HepG2 (cell line): ENCODE results near the gene TOE1. TPM values are rescaled to one million over a fixed set of nuclear protein-coding genes. Genes with fewer than 3 reads are reported as not detected.
A peak's percentile ranks its signal among the peaks of the same experiment; 100 is the strongest.

Source experiments
- ATF7-NPFF ChIP-seq: sonication (generic); formaldehyde crosslinking; IDR thresholded peaks from 2 replicates; pipeline ENCODE4 v1.8.1; 2023; ENCODE audit warnings: mild to moderate bottlenecking, low read depth, missing genetic modification reagents, moderate library complexity
- ETV6 ChIP-seq: sonication (generic); formaldehyde crosslinking; conservative IDR thresholded peaks from 2 replicates; pipeline ENCODE4 v1.4.0; 2020; ENCODE audit warnings: missing genetic modification reagents
- FIP1L1 ChIP-seq: fragments of 200-400 bp; formaldehyde crosslinking; IDR thresholded peaks from 2 replicates; pipeline ENCODE4 v1.6.1; 2018; ENCODE audit warnings: low read depth, mild to moderate bottlenecking, low read length, moderate library complexity, borderline replicate concordance; ENCODE audit not compliant: insufficient read depth
- MXI1 ChIP-seq: IDR thresholded peaks from 3 replicates; pipeline ENCODE4 v1.6.1; 2012; ENCODE audit warnings: low read depth, low read length, inconsistent platforms, borderline replicate concordance
- NFE2 ChIP-seq: sonication (generic); formaldehyde crosslinking; IDR thresholded peaks from 2 replicates; pipeline ENCODE4 v1.4.0; 2020; ENCODE audit warnings: missing genetic modification reagents
- NR2F2 ChIP-seq: IDR thresholded peaks from 2 replicates; pipeline ENCODE4 v1.6.1; 2012; ENCODE audit warnings: low read depth, inconsistent platforms, borderline replicate concordance
- NRL ChIP-seq: sonication (generic); formaldehyde crosslinking; IDR thresholded peaks from 2 replicates; pipeline ENCODE4 v1.5.0; 2020; ENCODE audit warnings: missing genetic modification reagents, mild to moderate bottlenecking, moderate library complexity, borderline replicate concordance
- PCBP1 ChIP-seq: fragments of 200-400 bp; formaldehyde crosslinking; IDR thresholded peaks from 2 replicates; pipeline ENCODE4 v1.6.1; 2017; ENCODE audit warnings: mild to moderate bottlenecking, low read depth, low read length, borderline replicate concordance
- PHF20 ChIP-seq: sonication (generic); formaldehyde crosslinking; IDR thresholded peaks from 2 replicates; pipeline ENCODE4 v1.5.0; 2020; ENCODE audit warnings: mild to moderate bottlenecking, missing genetic modification reagents
- PHF8 ChIP-seq: sonication (generic); formaldehyde crosslinking; IDR thresholded peaks from 2 replicates; pipeline ENCODE4 v1.5.0; 2020; ENCODE audit warnings: missing genetic modification reagents
- RARA ChIP-seq: IDR thresholded peaks from 2 replicates; pipeline ENCODE4 v1.6.1; 2016; ENCODE audit warnings: missing genetic modification reagents, missing compliant biosample characterization
- REL ChIP-seq: sonication (generic); formaldehyde crosslinking; conservative IDR thresholded peaks from 2 replicates; pipeline ENCODE4 v1.8.0; 2022; ENCODE audit warnings: mild to moderate bottlenecking, missing genetic modification reagents, moderate library complexity
- ZBTB7B ChIP-seq: sonication (generic); formaldehyde crosslinking; IDR thresholded peaks from 2 replicates; pipeline ENCODE4 v1.4.0; 2020; ENCODE audit warnings: missing genetic modification reagents
- ZNF275 ChIP-seq: sonication (generic); formaldehyde crosslinking; IDR thresholded peaks from 2 replicates; pipeline ENCODE4 v1.8.0; 2022; ENCODE audit warnings: missing genetic modification reagents, mild to moderate bottlenecking, inconsistent platforms, borderline replicate concordance
- ZNF557 ChIP-seq: sonication (generic); formaldehyde crosslinking; IDR thresholded peaks from 2 replicates; pipeline ENCODE4 v1.4.0; 2020; ENCODE audit warnings: missing genetic modification reagents
- polyA plus RNA-seq, 8 experiments: library from polyadenylated mRNA; depleted of rRNA in 3 of 8; stranded (reverse) in 7 of 8; unstranded in 1 of 8; fragments of >200 nt; fragmentation: Illumina TruSeq in 4 of 8; extraction: Trizol in 4 of 8; gene quantifications; 2 replicates each; pipeline versions ENCODE4 v1.2.1 to v1.2.3, GENCODE V29; 2011 to 2016; ENCODE audit warnings: low read depth in 4 of 8, missing spikeins in 1 of 8, mixed read lengths in 1 of 8; ENCODE audit not compliant: insufficient read depth in 1 of 8
- total RNA-seq, 5 experiments: library from RNA; depleted of rRNA; stranded (reverse); fragments of >200 nt; fragmentation: Illumina TruSeq; extraction: Trizol; gene quantifications; 2 replicates each; pipeline ENCODE4 v1.2.3, GENCODE V29; 2016; ENCODE audit warnings: low read depth in 1 of 5
- TF ChIP-seq, protein P1 (sequence below): sonication (generic); formaldehyde crosslinking; IDR thresholded peaks from 2 replicates; pipeline ENCODE4 v1.4.0; 2020; ENCODE audit warnings: missing genetic modification reagents, borderline replicate concordance
- TF ChIP-seq, protein P2 (sequence below): sonication (generic); formaldehyde crosslinking; IDR thresholded peaks from 2 replicates; pipeline ENCODE4 v1.9.0; 2021; ENCODE audit warnings: missing genetic modification reagents, mild to moderate bottlenecking, borderline replicate concordance
- TF ChIP-seq, protein P3 (sequence below): sonication (generic); formaldehyde crosslinking; IDR thresholded peaks from 2 replicates; pipeline ENCODE4 v1.5.0; 2020; ENCODE audit warnings: missing genetic modification reagents
- TF ChIP-seq, protein P4 (sequence below): sonication (generic); formaldehyde crosslinking; IDR thresholded peaks from 2 replicates; pipeline ENCODE4 v1.8.0; 2022; ENCODE audit warnings: mild to moderate bottlenecking, missing genetic modification reagents, moderate library complexity

Gene TOE1
- total and polyA plus RNA-seq, 2 of the 13 experiments (the other 11 are each of a cell fraction or from before 2014, with no cell fraction given) = 14.1 to 19.0 TPM

- 0 out of 2 replicates have a peak, but pooled peaks have one; percentile 34 for TF ChIP-seq NR2F2
- TF ChIP-seq NRL = peak; percentile 76
- peak; percentile 64 for TF ChIP-seq RARA (CRISPR knock-in tag)
- TF ChIP-seq, protein P1, sequence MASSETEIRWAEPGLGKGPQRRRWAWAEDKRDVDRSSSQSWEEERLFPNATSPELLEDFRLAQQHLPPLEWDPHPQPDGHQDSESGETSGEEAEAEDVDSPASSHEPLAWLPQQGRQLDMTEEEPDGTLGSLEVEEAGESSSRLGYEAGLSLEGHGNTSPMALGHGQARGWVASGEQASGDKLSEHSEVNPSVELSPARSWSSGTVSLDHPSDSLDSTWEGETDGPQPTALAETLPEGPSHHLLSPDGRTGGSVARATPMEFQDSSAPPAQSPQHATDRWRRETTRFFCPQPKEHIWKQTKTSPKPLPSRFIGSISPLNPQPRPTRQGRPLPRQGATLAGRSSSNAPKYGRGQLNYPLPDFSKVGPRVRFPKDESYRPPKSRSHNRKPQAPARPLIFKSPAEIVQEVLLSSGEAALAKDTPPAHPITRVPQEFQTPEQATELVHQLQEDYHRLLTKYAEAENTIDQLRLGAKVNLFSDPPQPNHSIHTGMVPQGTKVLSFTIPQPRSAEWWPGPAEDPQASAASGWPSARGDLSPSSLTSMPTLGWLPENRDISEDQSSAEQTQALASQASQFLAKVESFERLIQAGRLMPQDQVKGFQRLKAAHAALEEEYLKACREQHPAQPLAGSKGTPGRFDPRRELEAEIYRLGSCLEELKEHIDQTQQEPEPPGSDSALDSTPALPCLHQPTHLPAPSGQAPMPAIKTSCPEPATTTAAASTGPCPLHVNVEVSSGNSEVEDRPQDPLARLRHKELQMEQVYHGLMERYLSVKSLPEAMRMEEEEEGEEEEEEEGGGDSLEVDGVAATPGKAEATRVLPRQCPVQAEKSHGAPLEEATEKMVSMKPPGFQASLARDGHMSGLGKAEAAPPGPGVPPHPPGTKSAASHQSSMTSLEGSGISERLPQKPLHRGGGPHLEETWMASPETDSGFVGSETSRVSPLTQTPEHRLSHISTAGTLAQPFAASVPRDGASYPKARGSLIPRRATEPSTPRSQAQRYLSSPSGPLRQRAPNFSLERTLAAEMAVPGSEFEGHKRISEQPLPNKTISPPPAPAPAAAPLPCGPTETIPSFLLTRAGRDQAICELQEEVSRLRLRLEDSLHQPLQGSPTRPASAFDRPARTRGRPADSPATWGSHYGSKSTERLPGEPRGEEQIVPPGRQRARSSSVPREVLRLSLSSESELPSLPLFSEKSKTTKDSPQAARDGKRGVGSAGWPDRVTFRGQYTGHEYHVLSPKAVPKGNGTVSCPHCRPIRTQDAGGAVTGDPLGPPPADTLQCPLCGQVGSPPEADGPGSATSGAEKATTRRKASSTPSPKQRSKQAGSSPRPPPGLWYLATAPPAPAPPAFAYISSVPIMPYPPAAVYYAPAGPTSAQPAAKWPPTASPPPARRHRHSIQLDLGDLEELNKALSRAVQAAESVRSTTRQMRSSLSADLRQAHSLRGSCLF (CRISPR knock-in tag) = no peak
- TF ChIP-seq, protein P2, sequence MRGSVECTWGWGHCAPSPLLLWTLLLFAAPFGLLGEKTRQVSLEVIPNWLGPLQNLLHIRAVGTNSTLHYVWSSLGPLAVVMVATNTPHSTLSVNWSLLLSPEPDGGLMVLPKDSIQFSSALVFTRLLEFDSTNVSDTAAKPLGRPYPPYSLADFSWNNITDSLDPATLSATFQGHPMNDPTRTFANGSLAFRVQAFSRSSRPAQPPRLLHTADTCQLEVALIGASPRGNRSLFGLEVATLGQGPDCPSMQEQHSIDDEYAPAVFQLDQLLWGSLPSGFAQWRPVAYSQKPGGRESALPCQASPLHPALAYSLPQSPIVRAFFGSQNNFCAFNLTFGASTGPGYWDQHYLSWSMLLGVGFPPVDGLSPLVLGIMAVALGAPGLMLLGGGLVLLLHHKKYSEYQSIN (CRISPR knock-in tag) = no peak
- no peak; the same call in 1 of the 2 replicates for TF ChIP-seq ZNF275 (CRISPR knock-in tag)
- TF ChIP-seq ZBTB7B (CRISPR knock-in tag) = no peak; the same call in 1 of the 2 replicates
- TF ChIP-seq ATF7-NPFF (CRISPR knock-in tag) = peak; percentile 11; the same call in 1 of the 2 replicates
- peak; percentile 92 for TF ChIP-seq PHF8
- peak; percentile 87; the same call in 1 of the 3 replicates for TF ChIP-seq MXI1
- no peak for TF ChIP-seq ZNF557 (CRISPR knock-in tag)
- TF ChIP-seq, protein P3, sequence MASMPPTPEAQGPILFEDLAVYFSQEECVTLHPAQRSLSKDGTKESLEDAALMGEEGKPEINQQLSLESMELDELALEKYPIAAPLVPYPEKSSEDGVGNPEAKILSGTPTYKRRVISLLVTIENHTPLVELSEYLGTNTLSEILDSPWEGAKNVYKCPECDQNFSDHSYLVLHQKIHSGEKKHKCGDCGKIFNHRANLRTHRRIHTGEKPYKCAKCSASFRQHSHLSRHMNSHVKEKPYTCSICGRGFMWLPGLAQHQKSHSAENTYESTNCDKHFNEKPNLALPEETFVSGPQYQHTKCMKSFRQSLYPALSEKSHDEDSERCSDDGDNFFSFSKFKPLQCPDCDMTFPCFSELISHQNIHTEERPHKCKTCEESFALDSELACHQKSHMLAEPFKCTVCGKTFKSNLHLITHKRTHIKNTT (CRISPR knock-in tag) = no peak
- peak; percentile 74; the same call in 1 of the 2 replicates for TF ChIP-seq ETV6
- no peak for TF ChIP-seq NFE2 (CRISPR knock-in tag)
- TF ChIP-seq REL (CRISPR knock-in tag) = 0 out of 2 replicates have a peak, but pooled peaks have one; percentile 38
- TF ChIP-seq FIP1L1 = no peak; the same call in 1 of the 2 replicates
- TF ChIP-seq PHF20 (CRISPR knock-in tag) = peak; percentile 81
- TF ChIP-seq PCBP1 = peak; percentile 89; the same call in 1 of the 2 replicates
- TF ChIP-seq, protein P4, sequence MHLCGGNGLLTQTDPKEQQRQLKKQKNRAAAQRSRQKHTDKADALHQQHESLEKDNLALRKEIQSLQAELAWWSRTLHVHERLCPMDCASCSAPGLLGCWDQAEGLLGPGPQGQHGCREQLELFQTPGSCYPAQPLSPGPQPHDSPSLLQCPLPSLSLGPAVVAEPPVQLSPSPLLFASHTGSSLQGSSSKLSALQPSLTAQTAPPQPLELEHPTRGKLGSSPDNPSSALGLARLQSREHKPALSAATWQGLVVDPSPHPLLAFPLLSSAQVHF (CRISPR knock-in tag) = peak; percentile 61; the same call in 1 of the 2 replicates
Observed at GRCh38 chr1:45303520-45304310, 36.3 kb upstream of the TOE1 start (continued).
